ENCODE results near the gene ZCCHC7.
"Not testable (repeated sequence)": the region's sequence is repeated elsewhere in the genome, so short reads cannot be mapped to it uniquely, and the experiment has no call there.

The ZCCHC7 gene

GRCh38 chr9:37105234-37105633, 15.1 kb upstream of the ZCCHC7 start:
- DNase-seq (ENCODE audit: low read depth): peak; percentile 34
- TF ChIP-seq, protein P1, sequence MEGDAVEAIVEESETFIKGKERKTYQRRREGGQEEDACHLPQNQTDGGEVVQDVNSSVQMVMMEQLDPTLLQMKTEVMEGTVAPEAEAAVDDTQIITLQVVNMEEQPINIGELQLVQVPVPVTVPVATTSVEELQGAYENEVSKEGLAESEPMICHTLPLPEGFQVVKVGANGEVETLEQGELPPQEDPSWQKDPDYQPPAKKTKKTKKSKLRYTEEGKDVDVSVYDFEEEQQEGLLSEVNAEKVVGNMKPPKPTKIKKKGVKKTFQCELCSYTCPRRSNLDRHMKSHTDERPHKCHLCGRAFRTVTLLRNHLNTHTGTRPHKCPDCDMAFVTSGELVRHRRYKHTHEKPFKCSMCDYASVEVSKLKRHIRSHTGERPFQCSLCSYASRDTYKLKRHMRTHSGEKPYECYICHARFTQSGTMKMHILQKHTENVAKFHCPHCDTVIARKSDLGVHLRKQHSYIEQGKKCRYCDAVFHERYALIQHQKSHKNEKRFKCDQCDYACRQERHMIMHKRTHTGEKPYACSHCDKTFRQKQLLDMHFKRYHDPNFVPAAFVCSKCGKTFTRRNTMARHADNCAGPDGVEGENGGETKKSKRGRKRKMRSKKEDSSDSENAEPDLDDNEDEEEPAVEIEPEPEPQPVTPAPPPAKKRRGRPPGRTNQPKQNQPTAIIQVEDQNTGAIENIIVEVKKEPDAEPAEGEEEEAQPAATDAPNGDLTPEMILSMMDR (conservative IDR thresholded peaks at IDR 0.05; ENCODE audit: control insufficient read depth, insufficient read depth, low read depth, low read length): no peak
- no peak overlapping the region for H3K4me3 ChIP-seq (ENCODE audit: control insufficient read depth, low read depth, low read length)

- no peak for DNase-seq (ENCODE audit: low read depth)
- H3K4me3 ChIP-seq (ENCODE audit: control insufficient read depth, low read depth, low read length): no peak overlapping the region
- TF ChIP-seq, protein P1 (conservative IDR thresholded peaks at IDR 0.05; ENCODE audit: control insufficient read depth, insufficient read depth, low read depth, low read length): no peak
Measured at GRCh38 chr9:37107701-37108100, 12.7 kb upstream of the ZCCHC7 start.

- not testable (repeated sequence) for H3K4me3 ChIP-seq (ENCODE audit: control insufficient read depth, low read depth, low read length); DNase-seq (ENCODE audit: low read depth)
Measured at GRCh38 chr9:37114442-37114841, 5.9 kb upstream of the ZCCHC7 start.

- DNase-seq (ENCODE audit: low read depth): no peak
- TF ChIP-seq, protein P1 (conservative IDR thresholded peaks at IDR 0.05; ENCODE audit: control insufficient read depth, insufficient read depth, low read depth, low read length): no peak
- H3K4me3 ChIP-seq (ENCODE audit: control insufficient read depth, low read depth, low read length): no peak overlapping the region
Measured at GRCh38 chr9:37117956-37118355, 2.4 kb upstream of the ZCCHC7 start.

- no peak for DNase-seq (ENCODE audit: low read depth)
- TF ChIP-seq, protein P1 (conservative IDR thresholded peaks at IDR 0.05; ENCODE audit: control insufficient read depth, insufficient read depth, low read depth, low read length): no peak
- no peak overlapping the region for H3K4me3 ChIP-seq (ENCODE audit: control insufficient read depth, low read depth, low read length)
Measured at GRCh38 chr9:37119360-37119759, 1.0 kb upstream of the ZCCHC7 start.

- peak; percentile 30 for DNase-seq (ENCODE audit: low read depth)
Measured at GRCh38 chr9:37120843-37121335, 515 bp downstream of the ZCCHC7 start.

GRCh38 chr9:37121881-37122280, 1.5 kb downstream of the ZCCHC7 start:
- H3K4me3 ChIP-seq (ENCODE audit: control insufficient read depth, low read depth, low read length): peak overlapping the region; percentile 81
- TF ChIP-seq, protein P1 (conservative IDR thresholded peaks at IDR 0.05; ENCODE audit: control insufficient read depth, insufficient read depth, low read depth, low read length): no peak
- DNase-seq (ENCODE audit: low read depth): peak; percentile 30

More at GRCh38 chr9:37120843-37121335, 515 bp downstream of the ZCCHC7 start:
- peak overlapping the region; percentile 81 for H3K4me3 ChIP-seq (ENCODE audit: control insufficient read depth, low read depth, low read length)

- H3K4me3 ChIP-seq (ENCODE audit: control insufficient read depth, low read depth, low read length): no peak overlapping the region
- TF ChIP-seq, protein P1 (conservative IDR thresholded peaks at IDR 0.05; ENCODE audit: control insufficient read depth, insufficient read depth, low read depth, low read length): no peak
- DNase-seq (ENCODE audit: low read depth): no peak
Measured at GRCh38 chr9:37126214-37126788, 5.9 kb downstream of the ZCCHC7 start.

Data from fibroblast of mammary gland (primary cell).